Breast epithelium (tissue), 3 donors: ENCODE results near the gene FTSJ3.

Experiments
- CTCF ChIP-seq, 3 donors: fragments of 450-650 bp; IDR thresholded peaks; one replicate each; pipeline ENCODE4 v1.5.1; 2016 to 2017; ENCODE audit warnings: antibody characterized with exemption in 3 of 3, mild to moderate bottlenecking in 3 of 3, moderate library complexity in 3 of 3
- POLR2AphosphoS5 ChIP-seq, 3 donors: sonication (generic); formaldehyde crosslinking; IDR thresholded peaks; one replicate each; pipeline ENCODE4 v1.6.1; 2017; ENCODE audit warnings: antibody characterized with exemption in 3 of 3

GRCh38 chr17:63773272-63774140 lies 54.0 kb downstream of the FTSJ3 start, which contains the start of gene CCDC47:
- TF ChIP-seq CTCF (IDR thresholded peaks at IDR 0.05) (no peak), POLR2AphosphoS5 (IDR thresholded peaks at IDR 0.05) (peak; percentile 85 to 97 (median 95))
